GM21526 (cell line): ENCODE results near the gene DPP6.
"Not testable (repeated sequence)": the region's sequence is repeated elsewhere in the genome, so short reads cannot be mapped to it uniquely, and the experiment has no call there.

Experiments used
- ATAC-seq: cut with Tn5 transposase; IDR thresholded peaks from one replicate; pipeline ENCODE4 v1.9.1; 2021; ENCODE audit warnings: moderate library complexity; ENCODE audit not compliant: unreplicated experiment, low FRiP score

The DPP6 gene

DNA sequence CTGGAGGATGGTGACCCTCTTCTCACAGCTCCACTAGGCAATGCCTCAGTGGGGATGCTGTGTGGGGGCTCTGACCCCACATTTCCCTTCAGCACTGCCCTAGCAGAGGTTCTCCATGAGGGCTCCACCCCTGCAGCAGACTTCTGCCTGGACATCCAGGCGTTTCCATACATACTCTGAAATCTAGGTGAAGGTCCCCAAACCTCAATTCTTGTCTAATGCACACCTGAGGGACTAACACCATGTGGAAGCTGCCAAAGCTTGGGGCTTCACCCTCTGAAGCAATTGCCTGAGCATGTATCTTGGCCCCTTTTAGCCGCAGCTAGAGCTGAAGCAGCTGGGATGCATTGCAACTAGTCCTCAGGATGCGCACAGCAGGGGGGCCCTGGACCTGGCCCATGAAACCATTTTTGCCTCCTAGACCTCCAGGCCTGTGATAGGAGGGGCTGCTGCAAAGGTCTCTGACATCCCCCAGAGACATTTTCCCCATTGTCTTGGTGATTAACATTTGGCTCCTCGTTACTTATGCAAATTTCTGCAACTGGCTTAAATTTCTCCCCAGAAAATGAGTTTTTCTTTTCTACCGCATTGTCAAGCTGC, 882.3 kb downstream of the DPP6 start:
- not testable (repeated sequence) for ATAC-seq

DNA sequence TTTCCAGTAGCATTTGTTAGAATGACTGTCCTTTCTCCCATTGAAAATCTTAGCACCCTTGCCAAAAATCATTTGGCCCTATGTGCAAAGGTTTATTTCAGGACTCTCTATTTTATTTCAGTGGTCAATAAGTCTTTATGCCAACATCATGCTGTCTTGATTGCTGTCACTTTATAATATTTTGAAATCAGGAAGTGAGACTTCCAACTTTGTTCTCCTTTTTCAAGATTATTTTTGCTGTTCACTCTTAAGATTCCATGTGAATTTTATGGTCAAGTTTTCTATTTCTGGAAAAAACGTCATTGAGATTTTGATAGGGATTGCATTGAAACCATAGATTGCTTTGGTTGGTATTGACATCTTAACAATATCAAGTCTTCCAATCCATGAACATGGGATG, 885.6 kb downstream of the DPP6 start:
- ATAC-seq = no peak

DNA sequence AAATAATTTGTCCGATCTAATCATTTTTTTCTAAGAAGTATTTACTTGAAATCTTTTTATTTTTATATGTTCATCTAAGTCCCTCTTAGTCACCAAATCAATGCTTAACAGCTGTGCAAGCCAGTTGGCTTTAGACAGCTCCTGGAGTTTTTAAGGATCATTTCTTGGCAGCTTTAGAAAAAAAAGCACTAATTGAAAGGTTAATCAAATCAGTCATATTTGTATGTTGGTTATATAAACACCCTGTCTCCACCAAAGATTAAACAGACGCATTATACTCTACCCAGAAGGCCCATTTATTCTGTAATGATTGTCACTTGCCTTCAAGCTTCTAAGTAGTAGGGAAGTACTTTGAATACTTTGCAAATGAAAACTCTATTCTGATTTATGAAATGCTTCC, 890.5 kb downstream of the DPP6 start:
- ATAC-seq = no peak
